ENCODE measurements around the gene TCTN2. TPM values are rescaled to one million over a fixed set of nuclear protein-coding genes. Genes with fewer than 3 reads are reported as not detected.
A peak's percentile ranks its signal among the peaks of the same experiment; 100 is the strongest.

Gene TCTN2
- 1 to 10 TPM; 2.9 to 3.4 TPM for total RNA-seq

- Mint-ChIP-seq H3K27me3 (ENCODE audit: low read depth) (no peaks in the 10 kb centered on the region), H3K9me3 (ENCODE audit: insufficient read depth) (no peaks in the 10 kb centered on the region), H3K4me1 (ENCODE audit: low read depth) (peaks cover 15% of the 10 kb centered on the region), H3K4me3 (peak within 1 kb of the TSS; percentile 85), H3K27ac (peak within 1 kb of the TSS; percentile 55), H3K36me3 (ENCODE audit: low read depth) (no peaks in the 10 kb centered on the region)
- CTCF ChIA-PET: interaction anchor here (1.0 kb wide), 1 partner anchor 91 kb away, joined by 4 read pairs; the partner anchor contains the start of gene DNAH10
- POLR2A ChIA-PET: interaction anchor here (1.2 kb wide), 1 partner anchor 41 kb away, joined by 3 read pairs; the partner anchor contains the start of gene ATP6V0A2
- peak; percentile 97 for DNase-seq
- ATAC-seq: peak; percentile 100
Measured at GRCh38 chr12:123670882-123671728, at the start of gene TCTN2. Gene TCTN2 (plus strand): TSS chr12:123671113. CDS start chr12:123671241, 128 bp downstream.

- Mint-ChIP-seq H3K27me3 (ENCODE audit: low read depth) (no peaks in the 10 kb centered on the region), H3K4me3 (no peak overlapping the region), H3K4me1 (ENCODE audit: low read depth) (no peaks in the 10 kb centered on the region), H3K9me3 (ENCODE audit: insufficient read depth) (no peaks in the 10 kb centered on the region), H3K27ac (peak overlapping the region; percentile 3), H3K36me3 (ENCODE audit: low read depth) (peaks cover 62% of the 10 kb centered on the region)
- ChIA-PET CTCF (interaction anchor here (0.9 to 4.6 kb wide), 2 partner anchors 19 to 284 kb away, joined by 3 to 28 read pairs; partner anchors contain the start of gene DDX55), POLR2A (interaction anchor here (0.5 kb wide), 1 partner anchor 171 kb away, joined by 3 read pairs; no protein-coding TSS in a partner anchor)
- ATAC-seq: no peak
- DNase-seq: no peak
Measured at GRCh38 chr12:123621619-123622530, 49.0 kb upstream of the TCTN2 start.

- Mint-ChIP-seq H3K4me1 (ENCODE audit: low read depth) (peaks cover 29% of the 10 kb centered on the region), H3K27ac (peak within 1 kb of the TSS; percentile 96), H3K36me3 (ENCODE audit: low read depth) (peaks cover 28% of the 10 kb centered on the region), H3K4me3 (peak within 1 kb of the TSS; percentile 94), H3K9me3 (ENCODE audit: insufficient read depth) (no peaks in the 10 kb centered on the region), H3K27me3 (ENCODE audit: low read depth) (no peaks in the 10 kb centered on the region)
- DNase-seq (peak; percentile 99), ATAC-seq (peak; percentile 97)
- ChIA-PET POLR2A (interaction anchor here (1.1 to 2.7 kb wide), 3 partner anchors 79 to 246 kb away, joined by 3 to 15 read pairs (median 3); partner anchors contain the start of gene ATP6V0A2), CTCF (interaction anchor here (1.2 kb wide), 2 partner anchors 15 to 81 kb away, joined by 3 read pairs; no protein-coding TSS in a partner anchor)
Measured at GRCh38 chr12:123633379-123634141, 37.4 kb upstream of the TCTN2 start, which contains the start of the genes EIF2B1 and GTF2H3. Gene EIF2B1 (minus strand): TSS chr12:123633686. CDS start chr12:123633557, 129 bp downstream. Gene GTF2H3 (plus strand): TSS chr12:123633829. CDS start chr12:123633860, 31 bp downstream.

DNA sequence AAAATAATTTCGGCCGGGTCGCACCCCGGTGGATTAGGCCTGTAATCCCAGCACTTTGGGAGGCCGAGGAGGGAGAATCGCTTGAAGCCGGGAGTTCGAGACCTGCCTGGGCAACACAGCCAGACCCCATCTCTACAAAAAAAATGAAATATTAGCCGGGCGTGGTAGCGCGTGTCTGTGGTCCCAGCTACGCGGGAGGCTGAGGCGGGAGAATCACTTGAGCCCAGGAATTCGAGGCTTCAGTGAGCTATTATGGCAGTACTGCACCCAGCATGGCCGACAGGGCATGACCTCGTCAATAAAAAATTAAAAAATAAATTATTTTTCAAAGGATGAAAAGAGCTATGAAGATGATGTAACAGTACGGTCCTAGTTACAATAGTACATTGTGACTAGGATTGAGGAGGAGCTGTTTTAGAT lies 36.8 kb upstream of the TCTN2 start:
- ChIA-PET POLR2A (interaction anchor here (1.1 to 2.7 kb wide), 3 partner anchors 78 to 246 kb away, joined by 3 to 15 read pairs (median 3); partner anchors contain the start of gene ATP6V0A2), CTCF (interaction anchor here (1.2 kb wide), 2 partner anchors 15 to 81 kb away, joined by 3 read pairs; no protein-coding TSS in a partner anchor)
- Mint-ChIP-seq H3K27me3 (ENCODE audit: low read depth) (no peaks in the 10 kb centered on the region), H3K4me1 (ENCODE audit: low read depth) (peaks cover 29% of the 10 kb centered on the region), H3K27ac (peak overlapping the region; percentile 96), H3K9me3 (ENCODE audit: insufficient read depth) (no peaks in the 10 kb centered on the region), H3K36me3 (ENCODE audit: low read depth) (peaks cover 23% of the 10 kb centered on the region), H3K4me3 (peak overlapping the region; percentile 94)
- no peak for DNase-seq
- ATAC-seq: no peak

DNA sequence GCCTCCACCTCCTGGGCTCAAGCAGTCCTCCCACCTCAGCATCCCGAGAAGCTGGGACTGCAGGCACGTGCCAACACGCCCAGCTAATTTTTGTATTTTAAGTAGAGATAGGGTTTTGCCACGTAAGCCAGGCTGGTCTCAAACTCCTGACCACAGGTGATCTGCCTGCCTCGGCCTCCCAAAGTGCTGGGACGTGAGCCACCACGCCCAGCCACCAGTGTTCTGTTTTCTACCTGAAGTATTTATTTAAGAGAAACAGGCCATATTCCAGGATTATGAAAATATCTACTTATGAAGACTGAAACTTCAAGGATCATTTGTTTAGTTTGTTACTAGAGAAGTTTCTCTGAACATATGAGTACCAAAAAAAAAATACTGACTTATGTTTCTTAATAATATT lies 27.0 kb upstream of the TCTN2 start:
- ChIA-PET CTCF (no interaction called here), POLR2A (no interaction called here)
- no peaks in the 10 kb centered on the region for H3K27me3 Mint-ChIP-seq (ENCODE audit: low read depth)
- peaks cover 34% of the 10 kb centered on the region for H3K36me3 Mint-ChIP-seq (ENCODE audit: low read depth)
- ATAC-seq (no peak), DNase-seq (no peak)
- H3K9me3 Mint-ChIP-seq (ENCODE audit: insufficient read depth): no peaks in the 10 kb centered on the region
- H3K4me3 Mint-ChIP-seq: no peak overlapping the region
- H3K27ac Mint-ChIP-seq: no peak overlapping the region
- no peaks in the 10 kb centered on the region for H3K4me1 Mint-ChIP-seq (ENCODE audit: low read depth)

GRCh38 chr12:123645380-123645779 lies 25.5 kb upstream of the TCTN2 start:
- Mint-ChIP-seq H3K27ac (no peak overlapping the region), H3K27me3 (ENCODE audit: low read depth) (no peaks in the 10 kb centered on the region), H3K36me3 (ENCODE audit: low read depth) (peaks cover 32% of the 10 kb centered on the region), H3K4me1 (ENCODE audit: low read depth) (no peaks in the 10 kb centered on the region), H3K4me3 (no peak overlapping the region), H3K9me3 (ENCODE audit: insufficient read depth) (no peaks in the 10 kb centered on the region)
- DNase-seq: no peak
- ChIA-PET CTCF (no interaction called here), POLR2A (interaction anchor here (0.6 kb wide), 1 partner anchor 416 kb away, joined by 4 read pairs; no protein-coding TSS in a partner anchor)
- no peak for ATAC-seq

DNA sequence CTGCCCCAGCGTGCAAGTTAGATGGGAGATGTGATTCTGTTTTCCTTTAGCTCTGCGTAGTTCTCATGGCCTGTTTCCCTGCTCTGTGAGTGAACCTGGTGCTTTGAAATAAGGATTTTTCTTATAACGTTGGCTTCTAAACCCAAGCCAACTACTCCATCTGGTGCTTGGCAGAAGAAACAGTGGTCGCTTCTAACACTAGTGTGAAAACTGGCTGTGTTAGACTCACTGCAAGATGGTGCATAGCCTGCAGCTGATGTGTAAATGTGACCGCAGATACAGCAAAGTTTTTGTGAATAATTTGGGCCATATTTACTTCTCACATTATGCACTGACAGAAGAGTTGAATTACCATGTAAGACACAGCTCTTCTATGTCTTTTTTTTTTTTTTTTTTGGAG lies 25.0 kb upstream of the TCTN2 start:
- peaks cover 35% of the 10 kb centered on the region for H3K36me3 Mint-ChIP-seq (ENCODE audit: low read depth)
- POLR2A ChIA-PET: interaction anchor here (0.6 kb wide), 1 partner anchor 415 kb away, joined by 4 read pairs; no protein-coding TSS in a partner anchor
- CTCF ChIA-PET: interaction anchor here (0.6 kb wide), 1 partner anchor 8 kb away, joined by 3 read pairs; no protein-coding TSS in a partner anchor

GRCh38 chr12:123648401-123648800 lies 22.5 kb upstream of the TCTN2 start:
- DNase-seq (no peak), ATAC-seq (no peak)
- POLR2A ChIA-PET: no interaction called here
- peaks cover 37% of the 10 kb centered on the region for H3K36me3 Mint-ChIP-seq (ENCODE audit: low read depth)
- no peak overlapping the region for H3K27ac Mint-ChIP-seq
- no peak overlapping the region for H3K4me3 Mint-ChIP-seq
- CTCF ChIA-PET: interaction anchor here (1.7 kb wide), 1 partner anchor 21 kb away, joined by 4 read pairs; no protein-coding TSS in a partner anchor
- H3K9me3 Mint-ChIP-seq (ENCODE audit: insufficient read depth): no peaks in the 10 kb centered on the region
- H3K27me3 Mint-ChIP-seq (ENCODE audit: low read depth): no peaks in the 10 kb centered on the region
- H3K4me1 Mint-ChIP-seq (ENCODE audit: low read depth): no peaks in the 10 kb centered on the region

More for the DNA sequence above, 25.0 kb upstream of the TCTN2 start:
- no peak overlapping the region for H3K27ac Mint-ChIP-seq
- H3K27me3 Mint-ChIP-seq (ENCODE audit: low read depth): no peaks in the 10 kb centered on the region
- no peaks in the 10 kb centered on the region for H3K4me1 Mint-ChIP-seq (ENCODE audit: low read depth)
- ATAC-seq: no peak
- DNase-seq: no peak
- no peak overlapping the region for H3K4me3 Mint-ChIP-seq
- no peaks in the 10 kb centered on the region for H3K9me3 Mint-ChIP-seq (ENCODE audit: insufficient read depth)

DNA sequence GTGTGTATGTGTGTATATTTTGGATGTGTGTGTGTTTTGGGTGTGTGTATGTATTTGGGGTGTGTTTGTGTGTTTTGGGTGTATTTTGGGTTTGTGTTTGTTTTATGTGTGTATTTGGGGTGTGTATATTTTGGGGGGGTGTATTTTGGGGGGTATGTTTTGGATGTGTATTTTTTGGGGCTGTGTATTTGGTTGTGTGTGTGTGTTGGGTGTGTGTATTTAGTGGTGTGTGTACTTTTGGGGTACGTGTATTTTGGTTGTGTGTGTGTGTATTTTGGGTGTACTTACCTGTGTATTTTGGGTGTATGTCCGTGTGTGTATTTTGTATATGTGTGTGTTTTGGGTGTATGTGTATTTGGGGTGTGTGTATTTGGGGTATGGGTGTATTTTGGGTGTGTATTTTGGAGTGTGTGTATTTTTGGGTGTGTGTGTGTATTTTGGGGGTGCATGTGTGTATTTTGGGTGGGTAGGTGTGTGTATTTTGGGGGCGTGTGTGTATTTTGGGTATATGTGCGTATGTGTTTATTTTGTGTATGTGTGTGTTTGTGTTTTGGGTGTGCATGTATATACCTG lies 16.7 kb upstream of the TCTN2 start:
- ChIA-PET CTCF (no interaction called here), POLR2A (no interaction called here)
- Mint-ChIP-seq H3K27ac (no peak overlapping the region), H3K4me1 (ENCODE audit: low read depth) (peaks cover 3% of the 10 kb centered on the region), H3K4me3 (no peak overlapping the region), H3K27me3 (ENCODE audit: low read depth) (no peaks in the 10 kb centered on the region), H3K9me3 (ENCODE audit: insufficient read depth) (no peaks in the 10 kb centered on the region), H3K36me3 (ENCODE audit: low read depth) (peaks cover 30% of the 10 kb centered on the region)
- ATAC-seq (no peak), DNase-seq (no peak)

- ChIA-PET POLR2A (interaction anchor here (0.6 to 0.9 kb wide), 2 partner anchors 67 to 72 kb away, joined by 3 read pairs; no protein-coding TSS in a partner anchor), CTCF (no interaction called here)
- Mint-ChIP-seq H3K27me3 (ENCODE audit: low read depth) (no peaks in the 10 kb centered on the region), H3K9me3 (ENCODE audit: insufficient read depth) (no peaks in the 10 kb centered on the region), H3K4me1 (ENCODE audit: low read depth) (peaks cover 13% of the 10 kb centered on the region), H3K4me3 (no peak overlapping the region), H3K36me3 (ENCODE audit: low read depth) (peaks cover 39% of the 10 kb centered on the region), H3K27ac (no peak overlapping the region)
- DNase-seq (no peak), ATAC-seq (no peak)
Measured at GRCh38 chr12:123655420-123655819, 15.5 kb upstream of the TCTN2 start.
